HG03575 (cell line): ENCODE results near the gene SFXN4.
"Not testable (repeated sequence)": the region's sequence is repeated elsewhere in the genome, so short reads cannot be mapped to it uniquely, and the experiment has no call there.

Experiments used
- ATAC-seq: cut with Tn5 transposase; IDR thresholded peaks from one replicate; pipeline ENCODE4 v1.9.1; 2021; ENCODE audit not compliant: unreplicated experiment, insufficient number of reproducible peaks, low FRiP score; ENCODE audit errors: extremely low read depth

SFXN4 gene

GRCh38 chr10:119118231-119118630, 47.3 kb downstream of the SFXN4 start:
- no peak for ATAC-seq

- ATAC-seq, result no peak
Observed at GRCh38 chr10:119116326-119116951, 49.1 kb downstream of the SFXN4 start.

DNA sequence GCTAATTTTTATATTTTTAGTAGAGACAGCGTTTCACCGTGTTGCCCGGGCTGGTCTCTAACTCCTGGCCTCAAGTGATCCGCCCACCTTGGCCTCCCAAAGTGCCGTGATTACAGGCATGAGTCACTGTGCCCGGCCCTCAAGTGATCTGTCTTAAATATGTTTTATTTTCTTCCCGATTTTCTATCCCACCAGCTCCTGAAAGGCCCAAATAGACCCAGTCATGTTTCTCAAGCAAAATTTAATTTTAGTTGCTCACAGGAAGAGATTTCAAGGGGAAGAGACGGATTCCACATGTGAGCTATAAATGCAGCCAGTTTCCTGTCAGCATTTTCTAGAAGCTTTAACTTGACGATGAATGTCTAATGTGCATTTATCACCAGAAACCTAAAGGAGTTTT, 49.6 kb downstream of the SFXN4 start:
- ATAC-seq, result no peak

DNA sequence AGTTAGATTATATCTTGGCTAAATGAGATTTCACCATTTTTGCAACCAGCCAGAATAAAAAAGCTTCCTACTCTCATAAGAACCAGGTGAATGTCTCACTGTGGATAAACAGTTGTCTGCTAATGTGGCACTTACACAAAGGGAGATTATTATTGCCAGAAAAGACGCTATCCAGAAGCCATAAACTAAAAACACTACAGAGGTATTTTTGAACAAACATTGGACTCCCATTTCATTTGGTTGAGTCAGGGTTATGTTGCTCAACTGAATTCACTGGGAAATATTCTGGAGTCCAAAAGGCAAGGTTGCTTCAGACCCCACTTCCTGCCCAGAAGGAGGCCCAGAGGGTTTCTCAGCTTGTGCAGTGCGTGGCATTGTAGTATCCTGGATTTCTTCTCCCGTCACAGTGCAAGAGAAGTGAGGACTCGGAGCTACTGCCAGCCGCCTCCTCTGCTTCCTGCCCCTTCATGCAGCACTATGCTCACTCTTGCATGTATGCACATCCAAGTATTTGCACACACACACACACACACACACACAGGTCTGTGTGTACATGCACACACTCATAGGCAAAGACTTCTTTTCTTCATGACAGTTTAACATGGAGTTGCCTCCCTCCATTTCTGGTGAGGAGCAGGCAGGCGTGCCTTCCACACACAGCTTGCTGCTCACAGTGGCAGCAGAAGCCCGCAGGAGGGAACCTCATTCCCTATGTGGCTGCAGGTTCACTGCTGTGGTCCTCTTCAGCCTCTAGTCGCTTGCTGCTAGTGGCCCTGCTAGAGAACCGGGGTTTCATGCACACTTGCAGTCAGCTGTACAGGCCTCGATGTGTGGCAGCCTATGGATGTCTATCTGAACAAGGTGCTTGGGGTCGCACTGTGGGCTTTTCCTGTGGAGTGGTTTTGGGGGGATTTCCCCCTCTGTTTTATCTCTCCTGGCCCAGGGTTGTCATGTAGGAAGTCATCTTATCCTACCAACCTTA, 51.5 kb downstream of the SFXN4 start:
- ATAC-seq, result no peak

DNA sequence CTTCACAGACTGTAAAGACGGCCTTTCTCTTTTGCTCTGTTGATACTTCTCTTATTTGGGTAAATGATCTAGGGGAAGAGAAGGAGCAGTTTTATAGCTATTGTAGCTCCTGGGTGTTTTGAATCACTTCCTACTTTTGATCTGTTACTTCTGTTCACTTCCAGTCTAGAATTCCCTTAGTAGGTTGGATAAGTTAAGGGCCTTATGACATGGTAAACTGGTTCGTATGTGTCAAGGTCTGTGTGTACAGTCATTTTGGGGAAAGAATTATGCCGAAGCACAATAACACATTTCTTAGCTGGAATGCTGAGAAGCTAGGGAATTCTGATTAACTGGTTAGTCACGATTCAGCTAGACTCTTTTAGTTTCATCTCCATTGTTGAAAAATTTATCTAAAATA, 53.5 kb downstream of the SFXN4 start:
- ATAC-seq, result no peak

DNA sequence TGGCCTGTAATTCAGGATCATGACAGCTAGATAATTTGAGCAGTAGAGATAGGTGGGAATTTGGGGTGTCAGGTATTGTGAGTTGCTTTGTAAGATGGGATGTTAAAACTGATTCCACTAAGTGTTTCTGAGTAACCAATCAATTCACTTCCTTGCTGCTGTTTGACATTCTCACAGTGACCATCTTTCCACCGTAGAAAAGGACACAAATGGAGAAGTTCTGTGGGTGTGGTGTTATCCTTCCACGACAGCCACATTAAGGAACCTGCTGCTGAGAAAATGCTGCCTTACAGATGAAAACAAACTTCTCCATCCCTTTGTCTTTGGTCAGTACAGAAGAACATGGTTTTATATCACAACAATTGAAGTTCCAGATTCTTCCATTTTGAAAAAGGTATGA, 57.7 kb downstream of the SFXN4 start:
- ATAC-seq, result not testable (repeated sequence)

- not testable (repeated sequence) for ATAC-seq
Observed at GRCh38 chr10:119107106-119107505, 58.4 kb downstream of the SFXN4 start.

DNA sequence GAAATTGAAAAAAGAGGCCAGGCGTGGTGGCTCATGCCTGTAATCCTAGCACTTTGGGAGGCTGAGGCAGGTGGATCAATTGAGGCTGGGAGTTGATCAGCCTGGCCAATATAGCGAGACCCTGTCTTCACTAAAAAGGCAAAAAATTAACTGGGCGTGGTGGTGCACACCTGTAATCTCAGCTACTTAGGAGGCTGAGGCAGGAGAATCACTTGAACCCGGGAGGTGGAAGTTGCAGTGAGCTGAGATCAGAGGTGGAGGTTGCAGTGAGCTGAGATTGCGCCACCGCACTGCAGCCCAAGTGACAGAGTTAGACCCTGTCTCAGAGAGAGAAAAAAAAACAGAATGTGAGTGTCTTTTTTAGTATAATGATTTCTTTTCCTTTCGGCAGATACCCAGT, 59.6 kb downstream of the SFXN4 start:
- not testable (repeated sequence) for ATAC-seq

DNA sequence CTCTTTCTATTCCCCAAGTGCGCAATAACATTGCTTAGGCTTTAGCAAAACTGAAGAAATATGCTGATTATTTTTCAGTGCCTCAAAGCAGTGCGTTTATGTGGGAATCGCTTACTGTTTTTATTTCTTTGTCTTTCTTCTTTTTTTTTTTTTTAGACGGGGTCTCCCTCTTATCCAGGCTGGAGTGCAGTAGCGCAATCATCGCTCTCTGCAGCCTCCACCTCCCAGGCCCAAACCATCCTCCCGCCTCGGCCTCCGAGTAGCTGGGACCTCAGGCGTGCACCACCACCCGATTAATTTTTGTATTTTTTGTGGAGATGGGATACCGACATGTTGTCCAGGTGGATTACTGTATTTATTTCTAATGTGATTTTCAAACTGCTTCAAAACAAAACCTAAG, 60.4 kb downstream of the SFXN4 start:
- no peak for ATAC-seq

GRCh38 chr10:119104654-119105015, 60.9 kb downstream of the SFXN4 start:
- ATAC-seq, result no peak

DNA sequence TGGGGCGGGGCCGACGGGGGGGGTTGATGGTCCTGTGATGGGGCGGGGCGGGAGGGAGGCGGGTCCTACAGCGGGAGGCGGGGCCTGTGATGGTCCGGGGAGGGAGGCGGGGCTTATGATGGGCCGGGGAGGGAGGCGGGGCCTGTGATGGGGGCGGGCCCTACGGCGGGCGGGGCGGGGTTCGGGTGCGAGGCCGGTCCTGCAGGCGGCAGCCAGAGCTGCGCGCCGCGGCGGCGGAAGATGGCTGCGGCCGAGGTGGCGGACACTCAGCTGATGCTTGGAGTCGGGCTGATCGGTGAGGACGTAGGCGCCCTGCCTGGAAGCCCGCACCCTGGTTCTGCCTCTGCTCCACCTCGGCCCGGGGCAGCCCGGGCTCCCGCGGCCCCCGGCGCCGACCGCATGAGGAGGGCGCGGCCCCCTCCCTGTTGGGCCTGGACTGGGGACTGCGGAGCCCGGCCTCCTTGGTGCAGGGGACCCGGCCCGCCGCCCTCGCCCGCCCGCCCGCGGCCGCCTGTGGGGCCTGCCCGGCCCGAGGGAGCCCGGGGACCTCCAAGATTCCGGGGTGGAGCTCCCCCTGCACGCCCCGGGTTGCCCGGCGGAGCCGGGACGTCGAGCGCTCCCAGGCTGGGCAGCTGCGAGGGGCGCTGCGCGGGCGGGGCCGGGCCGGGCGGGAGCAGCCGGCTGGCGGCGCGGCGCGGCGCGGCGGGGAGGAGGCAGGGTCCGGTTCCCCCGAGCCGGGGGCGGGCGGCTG, 61.4 kb downstream of the SFXN4 start, which contains the start of gene DENND10:
TSS of gene DENND10 (plus strand) at position 211 of the 751 bp plus-strand sequence. CDS start at position 241, 30 bp downstream.
- no peak for ATAC-seq

- ATAC-seq, result no peak
Observed at GRCh38 chr10:119103241-119103902, 62.1 kb downstream of the SFXN4 start.

DNA sequence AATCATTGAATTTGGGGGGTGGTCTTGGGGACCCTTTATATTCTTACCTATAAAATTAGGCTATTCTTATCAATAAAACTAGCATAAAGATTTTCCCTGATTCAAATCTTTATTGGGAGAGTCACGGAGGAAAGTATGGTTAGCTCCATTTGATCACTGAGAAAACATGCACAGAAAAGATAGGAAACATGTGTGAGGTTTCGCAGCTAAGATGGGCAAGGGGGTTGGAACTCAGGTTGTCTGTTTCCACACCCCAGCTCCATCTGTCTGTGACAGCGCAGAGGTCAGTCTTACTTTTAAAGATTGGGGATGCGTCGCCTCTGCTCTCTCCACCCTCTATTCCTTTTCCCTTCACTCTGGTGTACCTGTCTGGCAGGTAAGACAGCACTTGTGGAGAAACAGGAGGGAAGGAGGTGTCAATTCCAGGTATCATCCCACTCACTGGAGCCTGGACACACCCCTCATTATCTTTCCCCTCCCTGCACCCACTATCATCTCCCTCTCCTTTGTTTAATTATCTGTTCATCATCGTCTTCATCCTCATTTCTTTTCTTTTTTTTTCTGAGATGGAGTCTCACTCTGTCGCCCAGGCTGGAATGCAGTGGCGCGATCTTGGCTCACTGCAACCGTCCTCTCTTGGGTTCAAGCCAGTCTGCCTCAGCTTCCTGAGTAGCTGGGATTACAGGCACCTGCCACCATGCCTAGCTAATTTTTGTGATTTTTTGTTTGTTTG, 64.0 kb downstream of the SFXN4 start:
- ATAC-seq, result no peak

DNA sequence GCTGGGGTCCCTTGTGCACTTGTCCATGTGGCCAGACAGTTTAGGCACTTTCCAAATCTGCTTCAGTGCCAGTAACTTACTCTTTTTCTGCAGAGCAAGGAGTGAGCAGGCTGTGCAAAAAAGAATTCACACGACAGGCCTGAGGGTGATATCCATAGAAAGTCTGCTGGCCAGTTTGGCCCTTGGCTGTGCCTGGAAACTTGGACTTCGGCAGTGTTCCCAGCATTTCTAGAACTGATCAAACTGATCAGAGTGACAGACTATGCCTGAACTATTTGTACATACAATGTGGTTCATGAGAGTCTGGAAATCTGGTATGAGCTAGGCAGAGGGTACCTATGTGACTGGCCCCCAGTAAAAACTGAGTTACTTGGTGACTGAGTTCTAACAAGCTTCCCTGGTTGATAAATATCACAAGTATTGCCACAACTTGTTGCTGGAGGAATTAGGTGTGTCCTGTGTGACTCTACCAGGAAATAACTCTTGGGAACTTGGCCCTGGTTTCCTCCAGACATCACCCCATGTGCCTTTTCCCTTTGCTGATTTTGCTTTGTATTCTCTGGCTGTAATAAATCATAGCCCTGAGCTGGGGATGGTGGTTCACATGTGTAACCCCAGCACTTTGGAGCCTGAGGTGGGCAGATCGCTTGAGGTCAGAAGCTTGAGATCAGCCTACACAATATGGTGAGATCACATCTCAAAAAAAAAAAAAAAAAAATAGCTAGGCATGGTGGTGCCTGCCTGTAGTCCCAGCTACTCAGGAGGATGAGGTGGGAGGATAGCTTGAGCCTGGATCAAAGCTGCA, 64.9 kb downstream of the SFXN4 start:
- no peak for ATAC-seq

DNA sequence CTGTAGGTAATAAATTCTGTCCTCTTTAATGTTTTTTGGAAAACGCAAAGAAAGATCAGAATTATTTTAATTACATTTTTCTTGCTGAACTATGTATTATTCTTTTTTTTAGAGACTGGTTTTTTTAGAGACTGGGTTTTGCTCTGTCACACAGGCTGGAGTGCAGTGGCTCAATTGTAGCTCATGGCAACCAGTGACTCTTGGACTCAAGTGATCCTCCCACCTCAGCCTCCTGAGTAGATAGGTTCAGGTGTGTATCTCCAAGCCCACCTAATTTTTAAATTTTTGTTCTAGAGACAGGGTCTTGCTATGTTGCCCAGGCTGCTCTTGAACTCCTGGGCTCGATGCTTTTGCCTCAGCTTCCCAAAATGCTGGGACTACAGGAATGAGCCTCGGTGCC, 66.9 kb downstream of the SFXN4 start:
- no peak for ATAC-seq

DNA sequence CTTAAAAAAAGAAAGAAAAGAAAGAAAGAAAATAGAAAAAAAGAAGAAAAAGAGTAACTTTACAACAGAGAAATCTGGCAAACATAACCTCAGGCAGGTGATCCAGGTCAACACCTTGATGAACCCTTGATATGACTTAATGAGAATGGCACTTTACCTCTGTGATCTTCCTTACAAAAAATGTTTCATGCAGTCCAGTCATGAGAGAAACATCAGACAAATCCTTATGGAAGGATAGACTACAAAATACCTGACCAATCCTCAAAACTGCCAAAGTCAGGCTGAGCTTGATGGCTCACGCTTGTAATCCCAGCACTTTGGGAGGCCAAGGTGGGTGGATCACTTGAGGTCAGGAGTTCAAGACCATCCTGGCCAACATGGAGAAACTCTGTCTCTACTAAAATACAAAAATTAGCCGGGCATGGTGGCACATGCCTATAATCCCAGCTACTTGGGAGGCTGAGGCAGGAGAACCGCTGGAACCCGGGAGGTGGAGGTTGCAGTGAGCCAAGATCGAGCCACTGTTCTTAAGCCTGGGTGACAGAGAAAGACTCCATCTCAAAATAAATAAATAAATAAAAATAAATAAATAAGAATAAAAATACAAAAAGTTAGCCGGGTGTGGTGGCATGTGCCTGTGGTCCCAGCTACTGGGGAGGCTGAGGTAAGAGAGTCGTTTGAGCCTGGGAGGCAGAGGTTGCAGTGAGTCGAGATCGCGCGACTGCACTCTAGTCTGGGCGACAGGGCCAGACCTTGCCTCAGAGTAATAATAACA, 68.7 kb downstream of the SFXN4 start:
- ATAC-seq, result not testable (repeated sequence)

DNA sequence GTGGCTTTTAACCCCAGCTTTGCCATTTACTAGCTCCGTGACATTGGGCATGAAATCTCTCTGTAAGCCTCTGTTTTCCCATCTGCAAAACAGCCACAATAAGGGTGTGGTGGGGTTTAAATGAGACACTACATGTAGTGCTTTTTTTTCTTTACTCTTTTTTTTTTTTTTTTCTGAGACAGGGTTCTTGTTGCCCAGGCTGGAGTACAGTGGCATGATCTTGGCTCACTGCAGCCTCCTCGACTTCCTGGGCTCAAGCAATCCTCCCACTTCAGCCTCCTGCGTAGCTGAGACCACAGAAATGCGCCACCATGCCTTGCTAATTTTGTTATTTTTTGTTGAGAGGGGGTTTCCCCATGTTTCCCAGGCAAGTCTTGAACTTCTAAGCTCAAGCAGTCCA, 69.9 kb downstream of the SFXN4 start:
- no peak for ATAC-seq
